Activated CD4-positive, alpha-beta T cell treated with anti-CD3 and anti-CD28 coated beads, Interleukin-2, amount 50 U/mL, for 4 hours (primary cell): ENCODE results near the gene DCAF15.

Experiments
- DNase-seq, 2 experiments: peaks; one replicate each; pipeline ENCODE4 v3.0.0-alpha.2; 2020

DCAF15 gene

DNA sequence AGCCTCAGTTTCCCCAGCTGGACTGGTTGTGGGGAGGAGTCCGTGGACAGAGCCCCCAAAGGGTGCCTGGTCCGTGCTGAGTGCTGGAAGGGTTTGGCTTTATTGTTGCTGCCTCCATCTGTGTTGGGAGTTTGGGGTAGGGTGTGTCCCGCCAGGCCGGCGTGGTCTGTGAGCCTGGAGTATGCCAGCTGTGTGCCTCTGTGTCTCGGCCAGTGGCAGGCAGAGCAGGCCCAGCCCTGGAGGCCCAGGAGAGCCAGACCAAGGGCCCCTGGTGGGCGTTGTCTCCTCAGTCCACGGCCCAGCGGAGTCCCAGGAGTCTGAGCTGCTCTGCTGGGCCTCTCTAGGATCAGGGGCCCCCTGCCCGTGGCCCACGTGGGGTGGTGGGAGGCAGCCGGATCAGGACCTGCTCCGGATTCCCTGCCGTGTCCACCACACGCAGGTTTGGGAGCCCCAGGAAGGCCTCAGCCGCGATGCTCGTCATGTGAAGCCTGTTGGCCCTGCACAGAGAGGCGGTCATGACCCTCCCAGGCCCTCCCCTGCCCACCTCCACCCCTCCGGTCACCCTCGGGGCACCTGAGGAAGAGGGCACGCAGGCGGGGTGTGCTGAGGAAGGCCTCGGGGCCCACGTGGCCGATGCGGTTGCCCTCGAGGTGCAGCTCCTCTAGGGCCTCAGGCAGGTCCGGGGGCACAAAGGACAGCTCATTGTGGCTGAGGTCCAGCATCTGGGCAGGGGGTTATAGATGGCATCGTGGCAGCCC is 20.7 kb upstream of the DCAF15 start:
- DNase-seq: no peak

DNA sequence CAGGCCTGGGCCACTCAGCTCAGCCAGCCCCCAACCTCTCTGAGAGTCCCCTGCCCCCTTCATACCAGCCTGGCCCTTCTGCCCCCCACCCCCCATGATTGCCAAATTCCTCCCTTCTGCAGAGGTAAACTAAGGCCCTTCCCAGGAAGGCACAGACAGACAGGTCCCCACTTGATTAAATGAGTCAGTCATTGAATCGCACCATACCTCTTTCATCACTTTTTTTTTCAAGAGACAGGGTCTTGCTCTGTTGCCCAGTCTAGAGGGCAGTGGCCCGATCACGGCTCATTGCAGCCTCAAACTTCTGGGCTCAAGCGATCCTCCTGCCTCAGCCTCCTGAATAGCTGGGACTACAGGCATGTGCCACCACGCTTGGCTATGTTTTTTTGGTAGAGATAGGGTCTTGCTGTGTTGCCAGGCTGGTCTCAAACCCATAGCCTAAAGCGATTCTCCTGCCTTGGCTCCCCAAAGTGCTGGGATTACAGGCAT is 20.1 kb upstream of the DCAF15 start:
- no peak for DNase-seq

DNA sequence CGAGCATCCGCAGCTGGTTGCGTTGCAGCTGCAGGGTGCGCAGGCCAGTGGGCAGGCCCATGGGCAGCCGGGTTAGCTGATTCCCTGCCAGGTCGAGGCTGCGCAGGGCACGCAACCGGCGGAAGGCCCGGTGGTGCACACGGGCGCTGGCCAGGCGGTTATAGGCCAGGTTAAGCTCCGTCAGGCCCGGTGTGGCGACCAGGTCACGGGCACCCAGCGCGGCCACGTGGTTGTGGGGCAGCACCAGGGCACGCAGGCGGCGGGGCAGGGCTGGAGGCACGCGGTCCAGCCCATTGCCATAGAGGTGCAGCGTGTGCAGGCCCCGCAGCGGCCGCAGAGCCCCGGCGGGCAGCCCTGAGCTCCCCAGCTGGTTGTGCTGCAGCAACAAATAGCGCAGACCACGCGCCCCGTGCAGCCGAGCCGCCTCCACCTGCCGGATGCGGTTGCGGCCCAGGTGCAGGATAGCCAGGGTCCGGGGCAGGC is 19.4 kb upstream of the DCAF15 start:
- DNase-seq: no peak

DNA sequence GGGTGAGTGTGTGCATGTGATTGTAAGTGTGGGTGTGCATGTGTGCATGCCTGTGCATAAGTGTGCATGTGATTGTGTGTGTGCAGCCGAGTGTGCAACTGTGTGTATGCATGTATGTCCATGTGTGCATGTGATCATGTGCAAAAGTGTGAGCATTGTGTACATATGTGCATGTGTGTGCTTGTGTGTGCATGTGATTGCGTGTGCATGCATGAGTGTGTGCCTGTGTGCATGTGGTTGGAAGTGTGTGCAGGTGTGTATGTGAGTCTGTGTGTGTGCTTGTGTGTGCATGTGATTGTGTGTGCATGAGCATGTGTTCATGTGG is 17.6 kb upstream of the DCAF15 start:
- DNase-seq: no peak

DNA sequence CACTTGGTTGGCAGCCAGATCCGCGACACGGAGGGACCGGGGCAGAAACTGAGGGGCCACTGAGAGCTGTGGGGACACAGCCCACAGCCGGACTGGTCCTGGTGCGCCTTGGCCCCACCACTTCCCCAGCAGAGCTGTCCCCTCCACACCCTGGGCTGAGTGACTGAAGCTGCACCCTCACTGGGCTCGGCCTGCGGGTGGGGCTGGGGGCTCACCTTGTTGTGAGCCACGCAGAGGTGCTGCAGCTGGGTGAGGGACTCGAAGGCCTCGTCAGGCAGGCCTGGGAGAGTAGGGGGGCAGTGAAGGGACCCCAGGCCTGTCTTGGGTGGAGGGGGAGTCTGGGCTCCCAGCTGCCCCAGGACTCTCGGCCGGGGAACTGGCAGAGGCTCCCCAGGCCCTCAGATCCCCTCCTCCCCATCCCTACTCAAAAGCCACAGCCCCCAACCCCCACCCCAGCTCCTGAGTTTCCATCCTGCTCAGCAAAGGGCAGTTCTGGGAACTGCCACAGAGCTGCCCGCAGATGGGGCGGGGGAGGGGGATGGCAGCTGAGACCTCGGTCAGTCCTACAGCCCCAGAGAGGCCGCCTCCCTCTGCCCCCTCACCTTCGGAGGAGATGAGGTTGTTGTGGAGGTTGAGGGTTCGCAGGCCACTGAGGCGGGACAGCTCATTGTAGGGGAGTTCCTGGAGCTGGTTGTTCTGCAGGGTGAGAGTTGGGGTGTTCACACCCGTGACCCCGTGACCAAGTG is 16.4 kb upstream of the DCAF15 start:
- no peak for DNase-seq

DNA sequence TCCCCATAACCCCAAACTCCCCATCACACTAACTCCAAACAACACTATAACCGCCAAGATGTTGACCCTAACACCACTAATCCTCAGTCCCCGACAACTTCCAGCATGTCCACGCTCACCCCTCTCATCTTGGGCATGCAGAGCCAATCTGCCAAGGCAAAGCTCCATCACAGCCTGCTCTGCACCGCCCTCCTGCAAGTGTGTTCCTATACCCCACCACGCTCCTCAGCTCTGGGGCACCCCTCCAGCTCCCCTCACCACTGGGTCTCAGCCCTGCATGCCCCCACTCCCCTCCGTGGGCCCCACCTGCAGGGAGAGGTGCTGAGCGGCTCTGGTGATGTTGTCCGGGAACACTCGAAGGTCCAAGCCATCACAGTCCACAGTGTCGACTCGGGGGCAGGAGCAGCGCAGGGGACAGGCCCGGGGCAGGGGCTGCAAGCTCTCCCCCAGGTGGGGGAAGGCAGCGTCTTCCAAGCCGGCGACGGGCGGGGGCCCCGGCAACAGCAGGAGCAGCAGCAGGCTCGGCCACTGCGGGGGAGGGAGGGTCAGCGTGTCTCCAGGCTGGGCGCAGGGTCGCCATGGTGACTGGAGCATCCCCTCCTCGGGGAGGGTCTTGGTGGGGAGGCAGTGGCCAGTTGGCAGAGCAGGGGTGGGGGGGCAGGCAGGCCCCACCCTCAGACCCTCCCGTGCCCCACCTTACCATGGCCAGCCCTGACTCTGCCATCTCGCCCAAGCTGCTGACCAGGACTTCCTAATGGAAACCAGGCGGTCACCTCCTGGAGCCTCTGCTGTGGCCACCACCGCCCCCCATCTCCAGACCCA is 14.6 kb upstream of the DCAF15 start:
- no peak for DNase-seq

DNA sequence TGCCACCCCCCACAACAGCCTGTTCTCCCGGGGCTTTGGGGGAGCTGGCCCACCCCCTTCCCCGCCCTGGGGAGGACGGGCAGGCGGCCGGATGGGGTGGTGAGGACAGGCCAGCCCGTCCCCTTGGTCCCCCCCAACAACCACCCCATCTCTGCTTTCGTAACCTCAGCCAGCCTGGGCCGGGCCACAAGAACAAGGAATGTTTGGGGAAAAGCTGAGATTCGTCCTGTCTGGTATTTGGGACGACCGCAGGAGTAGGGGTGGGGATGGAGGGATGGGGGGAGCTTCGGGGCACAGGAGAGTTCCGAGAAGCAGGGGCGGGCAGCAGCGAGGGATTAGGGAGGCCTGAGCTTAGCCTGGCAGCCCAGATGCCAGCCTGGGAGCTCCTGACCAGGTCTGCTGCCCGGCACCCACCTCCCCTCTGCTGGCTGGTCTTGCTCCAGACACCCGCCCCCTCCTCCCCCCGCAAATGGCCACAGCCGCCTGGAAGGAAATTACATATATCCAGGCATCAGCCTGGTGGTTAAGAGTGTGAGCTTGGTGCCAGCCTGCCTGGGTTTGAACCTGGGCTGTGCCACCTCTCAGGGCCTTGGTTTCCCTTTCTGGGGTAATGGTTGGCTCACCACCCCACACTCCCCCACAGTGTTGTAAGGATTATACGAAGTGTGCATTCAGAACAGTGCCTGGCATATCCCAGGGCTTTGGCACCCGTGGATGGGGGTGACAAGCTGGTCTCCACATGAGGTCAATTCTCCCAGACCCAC is 13.8 kb upstream of the DCAF15 start, which contains the start of gene PODNL1:
TSS of gene PODNL1 (minus strand) at position 117 of the 764 bp plus-strand sequence. CDS start 236 bp downstream, outside the sequence.
- no peak for DNase-seq

DNA sequence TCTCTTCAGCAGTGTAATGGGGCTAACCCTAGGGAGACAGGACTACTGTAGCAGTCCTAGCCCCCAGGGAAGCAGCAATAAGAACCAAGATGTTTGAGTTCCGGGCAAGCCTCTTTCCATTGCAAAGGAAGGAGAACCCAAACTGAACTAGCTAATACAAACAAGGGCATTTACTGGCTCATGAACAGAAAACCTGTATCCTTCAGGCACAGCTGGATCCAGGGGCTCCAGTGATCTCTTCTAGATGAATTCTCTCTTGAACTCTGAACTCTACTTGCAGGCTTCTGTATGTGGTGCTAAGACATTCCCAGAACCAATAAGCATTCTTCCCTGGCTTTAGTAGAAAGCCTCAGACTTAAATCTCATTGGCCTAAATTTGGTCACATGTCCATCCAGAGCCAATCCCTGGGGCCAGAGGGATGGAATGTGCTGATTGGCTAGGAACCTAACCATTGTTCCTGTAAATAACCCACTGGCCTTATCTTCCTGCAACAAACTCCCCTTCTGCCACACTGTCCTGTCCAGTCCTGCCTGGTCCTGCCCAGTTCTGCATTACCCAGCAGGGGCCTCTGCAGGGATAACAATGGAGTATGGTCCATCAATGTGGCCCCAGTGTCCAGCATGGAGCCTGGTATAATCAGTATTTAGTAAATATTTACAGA is 10.2 kb upstream of the DCAF15 start:
- no peak for DNase-seq

DNA sequence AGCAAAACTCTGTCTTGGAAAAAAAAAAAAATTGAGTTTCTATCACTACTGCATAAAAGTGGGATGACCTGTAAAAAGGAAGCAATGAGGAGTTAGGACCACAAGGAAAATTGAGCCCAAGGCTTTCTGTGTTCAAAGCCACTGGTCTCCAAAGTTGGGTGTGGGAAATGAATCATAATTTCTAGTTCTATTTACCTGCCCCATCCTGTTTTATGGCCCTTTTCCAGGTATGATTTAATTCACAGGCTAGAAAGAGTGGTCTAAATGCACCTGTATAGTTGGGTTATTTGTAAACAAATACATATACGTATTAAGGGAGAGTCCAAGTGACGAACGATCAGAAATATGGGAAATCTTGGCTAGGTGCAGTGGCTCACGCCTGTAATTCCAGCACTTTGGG is 5.9 kb upstream of the DCAF15 start:
- no peak for DNase-seq

DNA sequence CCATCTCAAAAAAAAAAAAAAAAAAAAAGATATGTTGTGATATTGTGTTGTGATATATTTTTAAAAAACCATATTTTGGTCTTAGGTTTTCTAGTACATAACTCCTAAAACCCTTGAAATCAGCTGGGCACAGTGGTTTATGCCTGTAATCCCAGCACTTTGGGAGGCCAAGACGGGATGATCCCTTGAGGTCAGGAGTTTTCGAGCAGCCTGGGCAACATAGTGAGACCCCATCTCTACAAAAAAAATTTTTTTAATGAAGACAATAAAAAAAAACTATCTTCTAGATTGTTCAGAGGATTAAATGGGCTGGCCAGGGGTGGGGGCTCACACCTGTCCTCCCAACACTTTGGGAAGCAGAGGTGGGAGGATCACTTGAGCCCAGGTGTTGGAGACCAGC is 1.3 kb upstream of the DCAF15 start:
- DNase-seq: no peak

DNA sequence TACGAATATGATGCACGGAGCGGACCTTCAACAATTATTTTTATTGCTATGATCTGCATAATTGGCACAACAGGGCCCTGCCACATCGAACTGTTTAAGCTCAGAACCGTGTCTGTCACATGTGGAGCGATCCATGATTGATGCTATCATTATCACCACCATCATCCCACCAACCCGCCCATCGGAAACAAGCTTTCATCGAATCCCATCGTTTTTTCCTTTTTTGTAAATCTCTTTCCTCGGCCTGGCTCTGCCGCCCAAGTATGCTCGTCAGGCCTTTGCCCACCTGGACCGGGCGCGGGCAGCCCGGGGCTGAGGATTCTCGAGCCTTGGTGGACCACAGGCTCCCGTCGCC is 533 bp upstream of the DCAF15 start:
- DNase-seq: no peak

DNA sequence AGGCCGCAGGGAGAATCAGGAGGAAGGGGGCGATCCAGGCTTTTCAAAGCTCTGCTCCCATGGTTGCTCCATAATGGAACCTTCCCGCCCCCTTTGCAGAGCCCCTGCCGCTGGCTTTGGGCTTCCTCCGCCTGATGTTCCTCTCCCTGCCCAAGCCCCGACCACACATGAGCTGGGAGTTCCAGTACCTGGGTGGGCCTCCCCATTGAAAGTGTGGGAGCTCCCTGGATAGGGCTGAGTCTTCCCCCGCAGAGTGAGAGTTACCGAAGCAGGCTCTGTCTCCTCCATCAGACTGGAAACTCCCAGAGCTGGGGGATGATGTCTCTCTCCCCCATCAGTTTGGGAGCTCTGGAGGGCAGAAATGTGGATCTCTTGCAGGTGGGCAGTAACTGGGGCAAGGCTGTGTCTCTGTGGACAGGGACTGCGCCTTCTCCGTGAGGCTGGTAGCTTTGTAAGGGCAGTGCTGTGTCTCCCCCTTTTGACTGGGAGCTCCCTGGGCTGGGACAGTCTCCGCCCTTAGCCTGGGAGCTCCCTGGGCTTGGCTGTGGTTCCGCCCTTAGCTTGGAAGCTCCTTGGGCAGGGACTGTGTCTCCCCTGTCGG is 722 bp downstream of the DCAF15 start:
- DNase-seq: no peak

DNA sequence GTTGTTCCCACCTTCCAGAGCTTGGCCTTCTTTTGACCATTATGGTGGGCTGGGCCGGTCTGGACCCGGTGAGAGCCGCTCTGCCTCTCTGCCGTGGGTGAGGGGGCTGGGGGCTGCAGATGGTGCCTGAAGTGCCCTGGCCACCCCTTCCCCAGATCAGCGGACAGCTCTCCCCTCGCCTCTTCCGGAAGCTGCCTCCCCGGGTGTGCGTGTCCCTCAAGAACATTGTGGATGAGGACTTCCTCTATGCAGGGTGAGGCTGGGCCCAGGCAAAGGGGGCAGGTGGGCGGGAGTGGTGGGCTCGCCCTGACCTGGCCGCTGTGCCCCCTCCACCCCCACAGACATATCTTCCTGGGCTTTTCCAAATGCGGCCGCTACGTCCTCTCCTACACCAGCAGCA is 1.9 kb downstream of the DCAF15 start:
- no peak for DNase-seq

DNA sequence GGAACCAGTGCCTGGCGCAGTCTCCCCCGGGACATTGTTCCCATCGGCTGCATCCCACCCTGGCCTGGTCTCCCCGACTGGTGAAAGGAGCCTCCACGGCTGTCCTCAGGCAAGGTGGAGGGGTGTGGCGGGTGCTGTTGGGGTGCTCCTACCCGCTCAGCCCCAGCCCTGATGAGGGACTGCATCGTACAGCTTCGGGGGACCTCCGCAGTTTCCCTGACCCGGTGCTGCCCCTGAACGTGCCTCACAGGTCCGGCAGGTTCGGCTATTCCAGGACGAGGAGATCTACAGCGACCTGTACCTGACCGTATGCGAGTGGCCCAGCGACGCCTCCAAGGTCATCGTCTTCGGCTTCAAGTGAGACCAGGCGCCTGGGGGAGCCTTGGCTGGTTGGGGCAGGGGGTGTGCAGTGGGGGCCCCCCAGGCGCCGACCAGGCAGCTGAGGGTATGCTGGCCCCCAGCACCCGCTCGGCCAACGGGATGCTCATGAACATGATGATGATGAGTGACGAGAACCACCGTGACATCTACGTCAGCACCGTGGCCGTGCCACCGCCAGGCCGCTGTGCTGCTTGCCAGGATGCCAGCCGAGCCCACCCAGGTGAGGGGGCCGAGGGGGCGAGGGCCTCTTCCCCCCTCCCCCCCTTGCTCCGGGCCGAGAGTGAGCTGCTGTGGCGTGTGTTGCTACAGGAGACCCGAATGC is 3.5 kb downstream of the DCAF15 start:
- DNase-seq: no peak

DNA sequence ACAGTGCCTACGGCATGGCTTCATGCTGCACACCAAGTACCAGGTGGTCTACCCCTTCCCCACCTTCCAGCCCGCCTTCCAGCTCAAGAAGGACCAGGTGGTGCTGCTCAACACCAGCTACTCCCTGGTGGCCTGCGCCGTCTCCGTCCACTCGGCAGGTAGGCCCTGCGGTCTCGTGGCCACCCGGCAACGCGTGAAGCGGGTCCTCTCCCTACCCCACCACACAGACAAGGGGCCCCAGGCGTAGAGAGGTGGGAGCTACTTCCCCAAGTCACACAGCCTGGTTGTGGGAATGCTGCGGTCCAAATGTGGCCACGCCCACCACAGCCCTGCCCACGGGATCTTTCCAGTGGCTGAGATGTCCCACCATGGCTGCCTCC is 4.0 kb downstream of the DCAF15 start:
- no peak for DNase-seq

DNA sequence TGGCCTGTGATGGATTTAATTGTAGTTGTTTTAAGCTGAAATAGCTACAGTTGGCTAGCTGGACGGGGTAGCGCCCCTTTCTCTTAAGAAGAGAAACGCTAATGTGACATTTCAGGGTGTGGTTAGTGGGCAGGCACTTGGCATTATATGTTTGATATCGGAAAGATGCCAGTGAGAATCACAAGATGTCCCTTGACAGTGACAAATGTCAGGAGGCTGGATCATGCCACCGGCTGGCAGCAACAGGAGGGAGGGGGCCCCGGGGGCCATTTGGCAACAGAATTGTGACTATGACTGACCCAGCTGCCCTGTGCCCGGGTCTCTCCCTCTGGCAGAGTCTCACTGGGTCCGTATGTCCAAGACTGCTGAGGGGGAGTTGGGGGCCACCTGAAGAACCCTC is 4.7 kb downstream of the DCAF15 start:
- no peak for DNase-seq

DNA sequence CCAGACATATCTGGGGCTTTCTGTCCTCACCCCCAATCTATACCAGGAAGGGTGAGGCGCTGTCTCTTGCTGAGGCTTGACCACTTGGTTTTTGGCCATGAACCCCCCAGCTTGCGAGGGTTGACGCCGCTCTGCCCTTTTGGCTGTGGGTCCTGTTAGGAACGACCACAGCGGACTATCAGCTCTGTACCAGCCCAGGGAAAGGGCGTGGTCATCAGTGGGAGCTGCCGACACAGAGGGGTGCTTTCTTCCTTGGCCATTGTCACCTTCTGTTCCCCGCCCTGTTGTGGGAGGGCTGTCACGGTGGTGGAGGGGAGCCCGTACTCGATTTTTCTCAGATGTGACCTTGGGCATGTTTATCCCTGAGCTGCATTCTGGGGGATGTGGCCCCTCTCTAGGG is 5.7 kb downstream of the DCAF15 start:
- DNase-seq: no peak

DNA sequence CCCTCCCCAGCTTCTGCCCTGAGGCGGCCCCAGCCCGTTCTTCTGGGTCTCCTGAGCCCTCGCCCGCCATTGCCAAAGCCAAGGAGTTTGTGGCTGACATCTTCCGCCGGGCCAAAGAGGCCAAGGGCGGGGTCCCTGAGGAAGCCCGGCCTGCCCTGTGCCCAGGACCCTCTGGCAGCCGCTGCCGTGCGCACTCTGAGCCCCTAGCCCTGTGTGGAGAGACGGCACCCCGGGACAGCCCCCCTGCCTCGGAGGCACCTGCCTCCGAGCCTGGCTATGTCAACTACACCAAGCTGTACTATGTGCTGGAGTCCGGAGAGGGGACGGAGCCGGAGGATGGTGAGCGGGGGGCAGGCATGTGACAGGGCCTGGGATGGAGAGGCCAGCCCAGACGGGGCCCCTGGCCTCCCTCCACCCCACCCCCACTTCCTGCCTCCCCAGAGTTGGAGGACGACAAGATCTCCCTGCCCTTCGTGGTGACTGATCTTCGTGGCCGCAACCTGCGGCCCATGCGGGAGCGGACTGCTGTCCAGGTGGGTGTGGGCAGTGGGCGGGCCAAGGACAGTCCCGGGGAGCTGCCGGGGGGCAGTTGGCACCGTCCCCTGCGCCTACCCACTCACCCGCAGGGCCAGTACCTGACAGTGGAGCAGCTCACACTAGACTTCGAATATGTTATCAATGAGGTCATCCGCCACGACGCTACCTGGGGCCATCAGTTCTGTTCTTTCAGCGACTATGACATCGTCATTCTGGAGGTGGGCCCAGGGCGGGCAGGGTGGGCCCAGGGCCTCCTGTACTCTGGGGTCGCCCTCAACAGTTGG is 7.0 kb downstream of the DCAF15 start:
- DNase-seq: no peak

DNA sequence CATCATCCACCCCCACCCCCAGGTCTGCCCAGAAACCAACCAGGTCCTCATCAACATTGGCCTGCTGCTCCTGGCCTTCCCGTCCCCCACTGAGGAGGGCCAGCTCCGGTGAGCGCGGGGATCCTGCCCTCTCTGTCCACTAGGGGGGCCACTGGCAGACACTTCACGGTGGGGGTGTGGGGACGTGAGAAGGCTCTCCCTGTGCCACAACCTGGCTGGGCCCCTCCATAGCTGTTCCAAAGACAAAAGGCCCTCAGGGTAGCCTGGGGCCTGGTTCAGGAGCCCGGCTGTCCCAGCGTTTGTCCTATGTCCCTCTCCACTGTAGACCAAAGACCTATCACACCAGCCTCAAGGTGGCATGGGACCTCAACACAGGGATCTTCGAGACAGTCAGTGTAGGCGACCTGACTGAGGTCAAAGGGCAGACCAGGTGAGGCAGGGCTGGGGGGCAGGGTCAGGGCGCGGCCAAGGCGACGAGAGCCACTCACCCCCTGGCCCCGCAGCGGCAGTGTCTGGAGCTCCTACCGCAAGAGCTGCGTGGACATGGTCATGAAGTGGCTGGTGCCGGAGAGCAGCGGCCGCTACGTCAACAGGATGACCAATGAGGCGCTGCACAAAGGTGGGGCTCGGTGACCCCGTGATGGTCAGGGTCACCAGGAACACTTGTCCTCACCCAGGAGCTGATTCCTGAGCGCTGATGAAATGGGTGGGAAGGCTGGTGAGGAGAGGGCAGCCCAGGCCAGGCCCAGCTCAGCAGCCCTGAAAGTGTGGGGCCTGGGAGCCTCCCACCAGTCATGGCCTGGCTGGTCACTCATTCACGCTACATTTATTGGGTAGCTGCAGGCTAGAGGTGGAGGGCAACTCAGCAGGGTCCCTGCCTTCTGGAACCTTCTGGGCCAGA is 7.9 kb downstream of the DCAF15 start:
- DNase-seq: no peak
